Tibial nerve (tissue), 4 donors: ENCODE measurements around the gene ZBTB20. TPM values are rescaled to one million over a fixed set of nuclear protein-coding genes. Genes with fewer than 3 reads are reported as not detected.

Source experiments
- DNase-seq, 2 donors: peaks; one replicate each; pipeline ENCODE4 v3.0.0-alpha.2; 2019; ENCODE audit warnings: low spot score in 2 of 2
- H3K27ac ChIP-seq, 4 donors: fragments of 200-600 bp; sonication (generic) in 3 of 4; one replicate each; pipeline ENCODE4 v1.5.1; 2017 to 2019; ENCODE audit warnings: mild to moderate bottlenecking in 1 of 4
- H3K27me3 ChIP-seq, 2 donors: fragments of 200-600 bp; sonication (generic) in 1 of 2; one replicate each; pipeline versions ENCODE4 v1.5.1 to v1.6.0; 2017 to 2019
- H3K36me3 ChIP-seq, 3 donors: fragments of 200-600 bp; sonication (generic); one replicate each; pipeline ENCODE4 v1.5.1; 2018 to 2019
- H3K4me1 ChIP-seq, 4 donors: fragments of 200-600 bp; sonication (generic) in 3 of 4; one replicate each; pipeline ENCODE4 v1.5.1; 2017 to 2019
- H3K4me3 ChIP-seq, 4 donors: fragments of 200-600 bp; sonication (generic) in 3 of 4; one replicate each; pipeline ENCODE4 v1.5.1; 2017 to 2019; ENCODE audit warnings: mild to moderate bottlenecking in 1 of 4, moderate library complexity in 1 of 4
- H3K9me3 ChIP-seq, 4 donors: fragments of 200-600 bp; sonication (generic) in 3 of 4; one replicate each; pipeline ENCODE4 v1.5.1; 2017 to 2019
- CTCF ChIP-seq, 5 experiments: fragments of 200-600 bp in 3 of 5; fragments of 450-650 bp in 2 of 5; sonication (generic) in 3 of 5; IDR thresholded peaks; one replicate each; pipeline ENCODE4 v1.5.1; 2016 to 2019; ENCODE audit warnings: antibody characterized with exemption in 5 of 5, mild to moderate bottlenecking in 3 of 5, moderate library complexity in 2 of 5
- EP300 ChIP-seq, 2 donors: sonication (generic); formaldehyde crosslinking; IDR thresholded peaks; one replicate each; pipeline ENCODE4 v1.6.1; 2017; ENCODE audit warnings: antibody characterized with exemption in 2 of 2, mild to moderate bottlenecking in 1 of 2
- POLR2A ChIP-seq, 2 donors: fragments of 450-650 bp; IDR thresholded peaks; one replicate each; pipeline ENCODE4 v1.6.1; 2017; ENCODE audit warnings: antibody characterized with exemption in 2 of 2, mild to moderate bottlenecking in 2 of 2, moderate library complexity in 2 of 2
- WGBS, 2 donors: methylation state at CpG; one replicate each; pipeline ENCODE4 v1.1.5; 2018; 5-methylcytosine and 5-hydroxymethylcytosine counted together
- total RNA-seq, 4 donors: library from RNA; depleted of rRNA; stranded (reverse); fragments of >200 nt; gene quantifications; one replicate each; pipeline ENCODE4 v1.1.0, GENCODE V29; 2016

Gene ZBTB20
- total RNA-seq, 4 donors from 2014 or later, result 63.3 to 127 (median 102) TPM

GRCh38 chr3:114597871-114598270, 549.2 kb downstream of the ZBTB20 start:
- H3K36me3 ChIP-seq, result no peaks in the 10 kb centered on the region
- no peak overlapping the region for H3K4me3 ChIP-seq
- no peaks in the 10 kb centered on the region for H3K9me3 ChIP-seq
- no peak overlapping the region for H3K27ac ChIP-seq
- no peak for DNase-seq
- no peak for TF ChIP-seq EP300 (IDR thresholded peaks at IDR 0.05)
- no peak for TF ChIP-seq POLR2A (IDR thresholded peaks at IDR 0.05)
- no peak for TF ChIP-seq CTCF (IDR thresholded peaks at IDR 0.05)
- H3K4me1 ChIP-seq, result peaks cover 0 to 23% (median 6%) of the 10 kb centered on the region in 4 donors
- no peaks in the 10 kb centered on the region for H3K27me3 ChIP-seq

DNA sequence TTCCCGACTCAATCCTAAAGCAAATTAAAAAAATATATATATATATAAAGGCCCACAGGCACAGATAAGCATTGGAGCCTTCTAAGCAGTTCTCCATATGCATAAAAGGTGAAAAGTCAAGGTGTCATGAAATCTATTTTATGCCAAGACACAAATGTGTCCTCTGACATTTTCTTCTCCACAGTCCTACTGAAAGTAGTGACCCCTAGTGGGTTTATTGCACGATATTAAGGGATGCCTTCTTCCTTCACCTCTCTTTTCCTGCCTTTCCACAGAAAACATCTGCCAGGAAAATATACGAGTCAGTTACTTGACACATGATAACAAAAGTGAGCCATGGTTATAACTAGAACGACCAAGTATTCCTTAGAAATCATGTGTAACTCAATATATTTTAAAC, 550.1 kb downstream of the ZBTB20 start:
- no peaks in the 10 kb centered on the region for H3K36me3 ChIP-seq
- H3K9me3 ChIP-seq, result no peaks in the 10 kb centered on the region
- no peaks in the 10 kb centered on the region for H3K27me3 ChIP-seq
- 52 to 56% methylated on average over 4 of the region's 4 CpGs for WGBS, 2 donors
- H3K4me3 ChIP-seq, result no peak overlapping the region
- peaks cover 0 to 23% (median 6%) of the 10 kb centered on the region in 4 donors for H3K4me1 ChIP-seq
- DNase-seq, result no peak
- peak overlapping the region in 1 of 4 donors; percentile 13 for H3K27ac ChIP-seq
- TF ChIP-seq EP300 (IDR thresholded peaks at IDR 0.05) (no peak), CTCF (IDR thresholded peaks at IDR 0.05) (peak in 1 of 5 experiments; percentile 7), POLR2A (IDR thresholded peaks at IDR 0.05) (no peak)

DNA sequence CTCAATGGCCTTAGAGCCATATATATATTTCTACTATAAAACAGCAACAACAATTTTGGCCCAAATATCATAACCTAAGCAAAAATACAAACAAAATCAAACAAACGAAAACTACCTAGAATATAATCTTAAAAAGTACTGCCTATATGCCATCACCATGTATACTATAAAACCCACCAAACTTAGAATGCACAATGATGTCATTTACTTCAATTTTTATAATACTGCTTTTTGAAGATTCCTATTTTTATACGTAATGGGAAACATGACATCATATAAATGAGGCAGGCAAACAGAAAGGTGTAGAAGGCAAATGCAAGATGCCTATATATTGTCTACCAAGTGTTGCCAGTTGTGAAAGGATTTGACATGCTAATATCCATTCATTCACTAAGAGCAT, 550.9 kb downstream of the ZBTB20 start:
- 90% methylated on average over 2 of the region's 2 CpGs for WGBS, 2 donors
- H3K4me1 ChIP-seq, result peaks cover 0 to 23% (median 6%) of the 10 kb centered on the region in 4 donors
- no peak overlapping the region for H3K27ac ChIP-seq
- TF ChIP-seq POLR2A (IDR thresholded peaks at IDR 0.05) (no peak), EP300 (IDR thresholded peaks at IDR 0.05) (no peak), CTCF (IDR thresholded peaks at IDR 0.05) (no peak)
- H3K4me3 ChIP-seq, result no peak overlapping the region
- DNase-seq, result no peak
- no peaks in the 10 kb centered on the region for H3K27me3 ChIP-seq
- no peaks in the 10 kb centered on the region for H3K9me3 ChIP-seq
- no peaks in the 10 kb centered on the region for H3K36me3 ChIP-seq

DNA sequence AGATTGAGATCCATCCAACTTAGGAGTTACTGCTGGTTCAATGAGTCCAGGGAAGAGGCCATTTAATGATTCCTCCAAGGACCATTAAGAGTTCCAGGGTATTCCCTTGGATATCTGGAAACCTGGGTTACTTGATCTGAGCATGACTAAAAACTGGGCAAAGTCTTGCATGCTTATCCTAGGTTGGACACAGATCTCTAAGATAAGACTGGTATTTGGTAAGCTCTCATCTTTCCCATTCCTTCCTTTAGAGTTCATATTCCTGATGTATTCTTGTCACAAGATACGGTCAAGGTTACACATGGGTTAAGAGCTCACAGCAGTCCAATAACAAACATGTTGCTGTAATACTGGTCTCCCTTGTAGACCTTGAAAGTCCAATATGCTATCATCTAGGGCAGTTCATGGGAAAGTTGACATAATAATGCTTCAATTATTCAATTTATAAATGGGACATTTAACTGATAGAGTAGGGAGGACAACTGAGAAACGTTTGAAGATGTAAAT, 551.5 kb downstream of the ZBTB20 start:
- Histone ChIP-seq H3K36me3 (no peaks in the 10 kb centered on the region), H3K4me3 (no peak overlapping the region), H3K9me3 (no peaks in the 10 kb centered on the region), H3K27ac (no peak overlapping the region), H3K4me1 (peaks cover 0 to 23% (median 6%) of the 10 kb centered on the region in 4 donors), H3K27me3 (no peaks in the 10 kb centered on the region)
- WGBS, 2 donors, result 65 to 68% methylated on average over 2 of the region's 2 CpGs
- TF ChIP-seq EP300 (IDR thresholded peaks at IDR 0.05), result no peak
- TF ChIP-seq CTCF (IDR thresholded peaks at IDR 0.05), result no peak
- TF ChIP-seq POLR2A (IDR thresholded peaks at IDR 0.05), result no peak
- DNase-seq, result no peak

- H3K36me3 ChIP-seq, result no peaks in the 10 kb centered on the region
- no peak for DNase-seq
- WGBS, 2 donors, result 96 to 97% methylated on average over 6 of the region's 6 CpGs
- no peaks in the 10 kb centered on the region for H3K9me3 ChIP-seq
- peaks cover 0 to 13% (median 0%) of the 10 kb centered on the region in 4 donors for H3K4me1 ChIP-seq
- no peaks in the 10 kb centered on the region for H3K27me3 ChIP-seq
- TF ChIP-seq EP300 (IDR thresholded peaks at IDR 0.05) (no peak), CTCF (IDR thresholded peaks at IDR 0.05) (no peak), POLR2A (IDR thresholded peaks at IDR 0.05) (no peak)
- H3K27ac ChIP-seq, result no peak overlapping the region
- H3K4me3 ChIP-seq, result no peak overlapping the region
Measured at GRCh38 chr3:114590309-114591047, 556.6 kb downstream of the ZBTB20 start.
